ENCODE results near the gene SMG9.

SMG9 gene

GRCh38 chr19:43724896-43725295 is 29.9 kb downstream of the SMG9 start:
- DNase-seq (ENCODE audit: low spot score), result no peak

- no peak for DNase-seq (ENCODE audit: low spot score)
These were observed 31.2 kb downstream of the SMG9 start for GRCh38 chr19:43723588-43723987.

GRCh38 chr19:43721469-43722048 is 33.2 kb downstream of the SMG9 start:
- no peak for DNase-seq (ENCODE audit: low spot score)

GRCh38 chr19:43720936-43721335 is 33.8 kb downstream of the SMG9 start:
- DNase-seq (ENCODE audit: low spot score), result no peak

- no peak for DNase-seq (ENCODE audit: low spot score)
These were observed 34.8 kb downstream of the SMG9 start for GRCh38 chr19:43719918-43720317.

GRCh38 chr19:43719378-43719868 is 35.3 kb downstream of the SMG9 start:
- DNase-seq (ENCODE audit: low spot score), result no peak

GRCh38 chr19:43718627-43719377 is 36.0 kb downstream of the SMG9 start:
- DNase-seq (ENCODE audit: low spot score), result no peak

- no peak for DNase-seq (ENCODE audit: low spot score)
These were observed 39.0 kb downstream of the SMG9 start, which contains the start of gene IRGC for GRCh38 chr19:43715776-43716175. Gene IRGC (plus strand): TSS chr19:43716076. CDS start chr19:43718559, 2,483 bp downstream.

GRCh38 chr19:43713208-43713607 is 41.6 kb downstream of the SMG9 start:
- no peak for DNase-seq (ENCODE audit: low spot score)

- DNase-seq (ENCODE audit: low spot score), result no peak
These were observed 42.9 kb downstream of the SMG9 start for GRCh38 chr19:43711751-43712355.

- DNase-seq (ENCODE audit: low spot score), result no peak
These were observed 46.0 kb downstream of the SMG9 start for GRCh38 chr19:43708716-43709115.

- no peak for DNase-seq (ENCODE audit: low spot score)
These were observed 47.5 kb downstream of the SMG9 start for GRCh38 chr19:43707158-43707712.

- no peak for DNase-seq (ENCODE audit: low spot score)
These were observed 49.0 kb downstream of the SMG9 start for GRCh38 chr19:43705729-43706128.

GRCh38 chr19:43704002-43704705 is 50.6 kb downstream of the SMG9 start:
- no peak for DNase-seq (ENCODE audit: low spot score)

- DNase-seq (ENCODE audit: low spot score), result no peak
These were observed 54.3 kb downstream of the SMG9 start for GRCh38 chr19:43700395-43701000.

GRCh38 chr19:43699506-43700394 is 55.0 kb downstream of the SMG9 start:
- DNase-seq (ENCODE audit: low spot score), result no peak

GRCh38 chr19:43697295-43697694 is 57.5 kb downstream of the SMG9 start:
- no peak for DNase-seq (ENCODE audit: low spot score)

- DNase-seq (ENCODE audit: low spot score), result no peak
These were observed 58.6 kb downstream of the SMG9 start for GRCh38 chr19:43695985-43696704.

GRCh38 chr19:43694553-43694952 is 60.2 kb downstream of the SMG9 start:
- no peak for DNase-seq (ENCODE audit: low spot score)

GRCh38 chr19:43692877-43693276 is 61.9 kb downstream of the SMG9 start:
- no peak for DNase-seq (ENCODE audit: low spot score)
